Kidney (tissue), 14 donors: Measurements from ENCODE around the gene TRIM27. TPM values are rescaled to one million over a fixed set of nuclear protein-coding genes. Genes with fewer than 3 reads are reported as not detected.
"Not testable (repeated sequence)": the region's sequence is repeated elsewhere in the genome, so short reads cannot be mapped to it uniquely, and the experiment has no call there.

Source experiments
- DNase-seq, 5 donors: peaks; one replicate each; pipeline ENCODE4 v3.0.0-alpha.2; 2013 to 2020
- FAIRE-seq: peaks from 2 replicates; lab custom pipeline; 2012; peaks lifted over from hg19 to GRCh38; lab: Jason Lieb, UNC
- H3K27ac ChIP-seq, 2 donors: one replicate each; pipeline ENCODE4 v1.7.0; 2013; ENCODE audit warnings: low read depth in 2 of 2, low read length in 2 of 2, inconsistent platforms in 1 of 2
- H3K27me3 ChIP-seq: one replicate; pipeline ENCODE4 v1.7.1; 2013; ENCODE audit warnings: low read length, inconsistent platforms; ENCODE audit not compliant: control insufficient read depth, insufficient read depth
- H3K36me3 ChIP-seq, 3 donors: one replicate each; pipeline versions ENCODE4 v1.7.0 to v1.7.1; 2013; ENCODE audit warnings: low read length in 3 of 3, control low read depth in 1 of 3, inconsistent platforms in 1 of 3; ENCODE audit not compliant: insufficient read depth in 3 of 3, control insufficient read depth in 2 of 3
- H3K4me1 ChIP-seq, 3 donors: one replicate each; pipeline versions ENCODE4 v1.7.0 to v1.7.1; 2013; ENCODE audit warnings: low read length in 3 of 3, inconsistent platforms in 1 of 3, low read depth in 1 of 3; ENCODE audit not compliant: control insufficient read depth in 2 of 3, insufficient read depth in 2 of 3
- H3K4me3 ChIP-seq, 3 donors: one replicate each; pipeline versions ENCODE4 v1.7.0 to v1.8.1; 2013; ENCODE audit warnings: low read length in 3 of 3, control low read depth in 1 of 3, inconsistent platforms in 1 of 3
- H3K9ac ChIP-seq, 3 donors: one replicate each; pipeline versions ENCODE4 v1.7.0 to v1.7.1; 2013; ENCODE audit warnings: low read length in 3 of 3, control low read depth in 1 of 3, inconsistent platforms in 1 of 3
- H3K9me3 ChIP-seq, 3 donors: one replicate each; pipeline versions ENCODE4 v1.7.0 to v1.7.1; 2013; ENCODE audit warnings: low read length in 3 of 3, control low read depth in 1 of 3, inconsistent platforms in 1 of 3; ENCODE audit not compliant: control insufficient read depth in 2 of 3, insufficient read depth in 1 of 3
- CTCF ChIP-seq: IDR thresholded peaks from 3 replicates; pipeline ENCODE4 v1.5.1; 2012; ENCODE audit warnings: mild to moderate bottlenecking, moderate library complexity, borderline replicate concordance; ENCODE audit not compliant: insufficient read depth; ENCODE audit errors: extremely low read depth
- intact Hi-C: fragments of 100-400 bp; cut with DNase I; formaldehyde crosslinking; loops from one replicate; pipeline ENCODE4 v1.11.1; 2022
- polyA plus RNA-seq: library from polyadenylated mRNA; stranded (reverse); fragments of 350-450 nt; fragmentation: Illumina TruSeq; extraction: RNeasy Lipid Tissue Mini Kit (QIAGEN cat#74804); gene quantifications from one replicate; pipeline ENCODE4 v1.2.3, GENCODE V29; 2014; ENCODE audit warnings: low read depth, low replicate concordance; ENCODE audit not compliant: insufficient read depth
- total RNA-seq: library from RNA; stranded (reverse); fragmentation: NEBNext Ultra II Directional; extraction: Animal tissue kit (Norgen Biotek cat#: 25700); gene quantifications from one replicate; pipeline ENCODE4 v1.2.1, GENCODE V29; 2021
- donor health status: control.
- donor health status: control.
- donor health status: control.
- donor health status: control.
- donor health status: control.
- donor health status: DM: yes; HTN: yes; CAD: no.
- donor health status: Normal renal cell carcinoma (clear cell type).

TRIM27 gene
- total and polyA plus RNA-seq, 2 donors from 2014 or later: 33.9 to 47.7 TPM

- Histone ChIP-seq H3K9me3 (no peaks in the 10 kb centered on the region), H3K4me3 (peak overlapping the region; percentile 84 to 95 (median 93)), H3K4me1 (peaks cover 0 to 11% (median 10%) of the 10 kb centered on the region in 3 donors), H3K36me3 (no peaks in the 10 kb centered on the region), H3K9ac (peak overlapping the region; percentile 2 to 82 (median 64)), H3K27me3 (no peaks in the 10 kb centered on the region), H3K27ac (peak overlapping the region; percentile 32 to 90)
- FAIRE-seq (no peak), DNase-seq (peak in 4 of 5 donors; percentile 59 to 70 (median 64))
- no peak for TF ChIP-seq CTCF
- intact Hi-C loops: no loop called here
These were observed 16.6 kb upstream of the TRIM27 start for GRCh38 chr6:28940294-28940857.

DNA sequence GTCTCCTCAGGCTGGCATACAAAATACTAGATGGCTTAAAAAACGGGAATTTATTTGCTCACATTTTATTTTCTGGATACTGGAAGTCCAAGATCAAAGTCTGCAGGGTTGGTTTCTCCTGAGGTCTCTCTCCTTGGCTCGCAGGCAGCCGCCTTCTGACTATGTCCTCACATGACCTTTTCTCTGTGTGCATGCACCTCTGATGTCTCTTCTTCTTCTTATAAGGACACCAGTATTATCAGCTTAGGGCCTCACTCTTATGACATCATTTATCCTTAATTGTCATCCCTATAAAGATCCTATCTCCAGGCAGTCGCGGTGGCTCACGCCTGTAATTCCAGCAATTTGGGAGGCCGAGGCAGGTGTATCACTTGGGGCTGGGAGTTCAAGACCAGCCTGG, 9.3 kb upstream of the TRIM27 start:
- Histone ChIP-seq H3K36me3 (no peaks in the 10 kb centered on the region), H3K9me3 (no peaks in the 10 kb centered on the region), H3K4me3 (no peak overlapping the region), H3K27me3 (no peaks in the 10 kb centered on the region), H3K4me1 (no peaks in the 10 kb centered on the region), H3K9ac (no peak overlapping the region), H3K27ac (no peak overlapping the region)
- no peak for TF ChIP-seq CTCF
- FAIRE-seq (no peak), DNase-seq (no peak)
- intact Hi-C loops: no loop called here

- Histone ChIP-seq H3K4me1 (no peaks in the 10 kb centered on the region), H3K27me3 (no peaks in the 10 kb centered on the region), H3K4me3 (no peak overlapping the region), H3K9ac (no peak overlapping the region), H3K9me3 (no peaks in the 10 kb centered on the region), H3K36me3 (no peaks in the 10 kb centered on the region), H3K27ac (no peak overlapping the region)
- DNase-seq (no peak), FAIRE-seq (no peak)
- no peak for TF ChIP-seq CTCF
- intact Hi-C loops: no loop called here
These were observed 6.3 kb upstream of the TRIM27 start for GRCh38 chr6:28929887-28930620.

DNA sequence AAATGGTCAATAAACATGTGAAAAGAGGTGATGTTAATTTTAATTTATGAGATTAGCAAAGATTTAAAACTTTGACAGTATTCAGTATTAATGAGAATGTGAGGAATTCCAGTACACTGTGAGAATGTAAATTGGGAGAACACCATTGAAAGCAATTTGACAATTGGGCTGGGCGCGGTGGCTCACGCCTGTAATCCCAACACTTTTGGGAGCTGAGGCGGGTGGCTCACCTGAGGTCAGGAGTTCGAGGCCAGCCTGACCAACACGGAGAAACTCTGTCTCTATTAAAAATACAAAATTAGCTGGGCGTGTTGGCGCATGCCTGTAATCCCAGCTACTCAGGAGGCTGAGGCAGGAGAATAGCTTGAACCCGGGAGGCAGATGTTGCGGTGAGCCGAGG, 5.6 kb upstream of the TRIM27 start:
- FAIRE-seq, H3K4me3 ChIP-seq, H3K9ac ChIP-seq, intact Hi-C loops, H3K27me3 ChIP-seq, H3K36me3 ChIP-seq, H3K27ac ChIP-seq, DNase-seq, H3K4me1 ChIP-seq, H3K9me3 ChIP-seq: not testable (repeated sequence)
